Right lobe of liver (tissue), 4 donors: ENCODE data around the gene ZMYND10.

Source experiments
- POLR2A ChIP-seq: fragments of 450-650 bp; IDR thresholded peaks from one replicate; pipeline ENCODE4 v1.6.1; 2017; ENCODE audit warnings: antibody characterized with exemption, mild to moderate bottlenecking
- TF ChIP-seq, protein P1 (sequence below), 4 donors: fragments of 200-600 bp in 3 of 4; fragments of 450-650 bp in 1 of 4; IDR thresholded peaks; one replicate each; pipeline versions ENCODE4 v1.5.1 to v1.8.0; 2016 to 2022; ENCODE audit warnings: antibody characterized with exemption in 4 of 4, mild to moderate bottlenecking in 2 of 4
- donor health status: DM: no; HTN: no; CAD: no.
- donor health status: DM: no; HTN: no; CAD: no.
- donor health status: DM: no; HTN: yes; CAD: no.

DNA sequence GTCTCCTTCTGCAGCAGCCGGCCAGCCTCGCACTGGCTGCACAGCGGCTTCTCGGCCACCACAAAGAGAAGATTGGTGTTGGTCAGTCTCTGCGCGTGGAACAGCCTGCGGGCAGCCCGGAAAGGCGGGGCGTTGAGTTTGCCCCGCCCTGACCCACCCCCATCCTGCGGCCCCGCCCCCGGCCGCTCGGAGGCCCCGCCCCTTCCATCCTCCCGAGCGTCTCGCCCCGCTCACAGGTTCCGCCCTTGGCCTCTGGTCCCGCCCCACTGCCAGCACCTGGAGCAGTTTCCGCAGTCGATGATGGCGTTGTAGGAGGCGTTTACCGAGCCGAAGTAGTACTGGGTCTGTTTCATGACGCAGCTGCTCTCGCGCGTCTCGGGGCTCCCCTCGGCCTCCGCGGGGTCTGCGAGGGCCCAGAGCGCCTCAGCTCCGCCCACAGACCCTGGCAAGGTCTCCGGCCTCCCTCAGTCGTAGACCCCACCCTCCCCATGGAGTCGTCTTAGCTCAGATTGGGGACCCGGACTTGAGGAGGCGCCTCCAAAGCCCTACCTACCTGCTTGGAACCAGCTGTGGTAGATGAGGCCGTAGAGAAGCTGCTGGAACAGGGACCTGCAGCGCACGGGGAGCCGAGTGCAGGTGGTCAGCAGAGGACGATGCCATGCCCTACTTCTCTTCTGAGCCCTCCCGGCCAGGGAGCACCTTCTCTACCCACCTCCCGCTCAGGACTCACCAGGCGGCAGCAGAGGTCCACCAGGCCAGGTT lies 19.7 kb upstream of the ZMYND10 start:
- TF ChIP-seq, protein P1, sequence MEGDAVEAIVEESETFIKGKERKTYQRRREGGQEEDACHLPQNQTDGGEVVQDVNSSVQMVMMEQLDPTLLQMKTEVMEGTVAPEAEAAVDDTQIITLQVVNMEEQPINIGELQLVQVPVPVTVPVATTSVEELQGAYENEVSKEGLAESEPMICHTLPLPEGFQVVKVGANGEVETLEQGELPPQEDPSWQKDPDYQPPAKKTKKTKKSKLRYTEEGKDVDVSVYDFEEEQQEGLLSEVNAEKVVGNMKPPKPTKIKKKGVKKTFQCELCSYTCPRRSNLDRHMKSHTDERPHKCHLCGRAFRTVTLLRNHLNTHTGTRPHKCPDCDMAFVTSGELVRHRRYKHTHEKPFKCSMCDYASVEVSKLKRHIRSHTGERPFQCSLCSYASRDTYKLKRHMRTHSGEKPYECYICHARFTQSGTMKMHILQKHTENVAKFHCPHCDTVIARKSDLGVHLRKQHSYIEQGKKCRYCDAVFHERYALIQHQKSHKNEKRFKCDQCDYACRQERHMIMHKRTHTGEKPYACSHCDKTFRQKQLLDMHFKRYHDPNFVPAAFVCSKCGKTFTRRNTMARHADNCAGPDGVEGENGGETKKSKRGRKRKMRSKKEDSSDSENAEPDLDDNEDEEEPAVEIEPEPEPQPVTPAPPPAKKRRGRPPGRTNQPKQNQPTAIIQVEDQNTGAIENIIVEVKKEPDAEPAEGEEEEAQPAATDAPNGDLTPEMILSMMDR (IDR thresholded peaks at IDR 0.05), result no peak
- no peak for TF ChIP-seq POLR2A
